ENCODE data around the gene RAB40B.

Gene RAB40B

DNA sequence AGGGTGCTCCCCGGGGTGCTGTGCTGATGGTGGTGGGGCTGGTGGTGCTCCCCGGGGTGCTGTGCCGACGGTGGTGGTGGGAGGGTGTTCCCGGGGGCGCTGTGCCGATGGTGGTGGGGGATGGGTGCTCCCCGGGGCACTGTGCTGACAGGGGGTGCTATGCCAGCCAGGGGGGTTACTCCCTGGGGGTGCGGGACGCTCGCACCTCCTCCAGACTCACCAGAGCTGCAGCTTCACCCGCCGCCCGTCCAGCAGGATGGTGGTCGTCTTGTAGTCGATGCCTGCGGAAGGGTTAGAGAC lies 34.3 kb downstream of the RAB40B start:
- Histone ChIP-seq H3K4me3 (ENCODE audit: low read depth, low read length) (no peak overlapping the region), H3K27ac (ENCODE audit: low read depth, low read length) (no peak overlapping the region), H3K9ac (ENCODE audit: low read length) (no peak overlapping the region), H3K9me3 (ENCODE audit: control insufficient read depth, insufficient read depth, low read depth, low read length) (peaks cover 5% of the 10 kb centered on the region; the same call in 1 of the 2 replicates), H3K4me1 (ENCODE audit: control insufficient read depth, insufficient read depth, low read length) (peaks cover 7% of the 10 kb centered on the region), H3K27me3 (ENCODE audit: control insufficient read depth, insufficient read depth, low read length) (no peaks in the 10 kb centered on the region), H3K36me3 (ENCODE audit: control insufficient read depth, insufficient read depth, low read length) (no peaks in the 10 kb centered on the region)

DNA sequence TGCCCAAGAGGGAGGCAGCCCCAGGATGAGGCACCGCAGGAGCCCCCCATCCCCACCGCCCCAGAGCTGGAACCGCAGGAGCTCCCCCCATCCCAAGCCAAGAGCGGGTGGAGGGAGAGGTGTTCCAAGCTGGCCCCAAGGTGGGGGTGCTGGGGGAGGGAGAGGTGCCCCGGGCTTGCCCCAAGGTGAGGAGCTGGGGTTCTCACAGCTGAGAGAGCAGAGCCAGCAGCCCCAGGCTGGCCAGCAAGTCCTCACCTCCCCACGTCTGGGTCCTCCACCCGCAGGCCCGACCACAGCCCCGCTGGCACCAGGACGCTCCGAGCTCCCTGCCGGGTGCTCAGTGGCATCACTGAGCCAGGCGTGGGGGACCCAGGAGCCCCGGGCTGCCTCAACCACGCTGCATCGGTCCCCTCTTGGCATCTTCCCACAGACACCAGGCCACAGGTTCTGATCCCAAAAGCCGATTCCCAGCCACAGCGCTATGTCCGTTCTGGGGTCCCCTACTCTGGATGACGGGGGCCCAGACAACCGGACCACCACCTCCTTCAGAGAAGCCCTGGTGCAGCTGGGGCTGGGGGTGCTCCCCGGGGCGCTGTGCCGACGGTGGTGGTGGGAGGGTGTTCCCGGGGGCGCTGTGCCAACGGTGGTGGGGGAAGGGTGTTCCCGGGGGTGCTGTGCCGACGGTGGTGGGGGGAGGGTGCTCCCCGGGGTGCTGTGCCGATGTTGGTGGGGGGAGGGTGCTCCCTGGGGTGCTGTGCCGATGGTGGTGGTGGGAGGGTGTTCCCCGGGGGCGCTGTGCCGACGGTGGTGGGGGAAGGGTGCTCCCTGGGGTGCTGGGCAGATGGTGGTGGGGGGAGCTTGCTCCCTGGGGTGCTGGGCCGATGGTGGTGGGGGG lies 34.9 kb downstream of the RAB40B start:
- Histone ChIP-seq H3K4me3 (ENCODE audit: low read depth, low read length) (no peak overlapping the region), H3K4me1 (ENCODE audit: control insufficient read depth, insufficient read depth, low read length) (peaks cover 4% of the 10 kb centered on the region), H3K9ac (ENCODE audit: low read length) (no peak overlapping the region), H3K27me3 (ENCODE audit: control insufficient read depth, insufficient read depth, low read length) (no peaks in the 10 kb centered on the region), H3K36me3 (ENCODE audit: control insufficient read depth, insufficient read depth, low read length) (no peaks in the 10 kb centered on the region), H3K27ac (ENCODE audit: low read depth, low read length) (no peak overlapping the region), H3K9me3 (ENCODE audit: control insufficient read depth, insufficient read depth, low read depth, low read length) (peaks cover 5% of the 10 kb centered on the region; the same call in 1 of the 2 replicates)

DNA sequence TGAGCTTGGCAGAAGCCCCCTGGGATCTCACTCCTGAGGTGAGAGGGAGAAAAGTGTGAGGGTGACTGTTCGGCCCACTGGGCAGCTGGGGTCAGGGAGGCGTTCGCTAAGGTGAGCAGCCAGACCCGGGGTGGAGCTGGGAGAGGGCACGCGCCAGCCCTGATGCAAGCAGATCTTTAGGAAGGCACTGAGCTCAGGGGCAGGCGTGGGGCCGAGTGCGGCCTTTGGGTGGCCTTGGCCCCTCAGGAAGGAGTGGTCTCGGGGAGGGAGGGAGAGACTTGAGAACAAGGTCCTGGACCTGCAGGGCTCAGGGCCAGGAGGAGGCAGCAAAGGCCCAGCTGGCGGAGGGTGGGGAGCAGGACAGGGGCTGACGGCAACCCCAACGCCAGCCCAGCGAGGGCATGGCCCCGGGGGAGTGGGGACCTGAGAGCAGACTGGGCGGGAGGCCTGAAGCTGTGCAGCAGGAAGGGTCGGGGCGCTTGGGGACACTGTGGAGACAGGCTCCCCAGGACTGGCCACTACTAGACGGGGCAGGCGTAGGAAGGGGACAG lies 35.7 kb downstream of the RAB40B start:
- H3K4me1 ChIP-seq (ENCODE audit: control insufficient read depth, insufficient read depth, low read length) = no peaks in the 10 kb centered on the region
- no peaks in the 10 kb centered on the region for H3K36me3 ChIP-seq (ENCODE audit: control insufficient read depth, insufficient read depth, low read length)
- H3K27ac ChIP-seq (ENCODE audit: low read depth, low read length) = no peak overlapping the region
- no peak overlapping the region for H3K4me3 ChIP-seq (ENCODE audit: low read depth, low read length)
- H3K27me3 ChIP-seq (ENCODE audit: control insufficient read depth, insufficient read depth, low read length) = no peaks in the 10 kb centered on the region
- H3K9me3 ChIP-seq (ENCODE audit: control insufficient read depth, insufficient read depth, low read depth, low read length) = peaks cover 5% of the 10 kb centered on the region; the same call in 1 of the 2 replicates
- no peak overlapping the region for H3K9ac ChIP-seq (ENCODE audit: low read length)

DNA sequence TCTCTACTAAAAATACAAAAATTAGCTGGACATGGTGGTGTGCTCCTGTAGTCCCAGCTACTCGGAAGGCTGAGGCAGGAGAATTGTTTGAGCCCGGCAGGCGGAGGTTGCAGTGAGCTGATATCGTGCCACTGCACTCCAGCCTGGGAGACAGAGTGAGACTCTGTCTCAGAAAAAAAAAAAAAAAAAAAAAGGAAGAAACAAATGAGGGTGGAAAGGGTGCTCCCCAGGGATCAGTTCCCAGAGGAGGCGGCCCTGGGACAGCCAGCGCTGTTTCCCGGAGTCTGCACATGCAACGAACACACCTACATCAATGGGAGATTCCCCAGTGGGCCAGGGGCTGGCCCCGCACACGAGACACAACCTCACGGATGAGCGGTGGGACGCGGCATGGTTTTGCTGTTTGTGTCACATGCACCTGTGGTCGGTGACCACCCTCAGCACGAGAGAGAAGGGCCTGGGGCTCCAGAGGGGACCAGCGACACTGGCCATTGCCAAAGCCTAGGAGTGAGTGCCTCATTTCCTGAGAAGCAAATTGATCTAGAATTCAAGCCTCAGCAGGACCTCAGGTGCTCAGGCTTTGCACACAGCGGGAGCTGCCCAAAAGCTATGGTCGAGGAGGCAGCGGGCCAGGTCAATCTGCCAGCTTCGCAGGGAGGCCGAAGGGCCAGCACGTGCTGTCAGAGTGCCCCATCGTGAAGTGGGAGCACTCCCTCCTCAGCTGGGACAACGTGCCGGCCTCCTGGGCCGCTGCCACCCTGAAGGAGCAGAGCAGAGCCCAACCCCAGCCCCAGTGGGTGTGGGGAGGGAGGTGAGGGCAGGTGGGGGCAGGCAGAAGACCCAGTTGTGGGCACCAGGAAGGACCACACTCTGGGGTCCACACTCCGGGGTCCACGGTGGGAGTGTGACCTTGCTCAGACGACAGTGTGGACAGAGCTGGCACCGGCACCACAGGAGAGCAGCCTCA lies 36.5 kb downstream of the RAB40B start:
- Histone ChIP-seq H3K9ac (ENCODE audit: low read length) (no peak overlapping the region), H3K27ac (ENCODE audit: low read depth, low read length) (no peak overlapping the region), H3K4me1 (ENCODE audit: control insufficient read depth, insufficient read depth, low read length) (no peaks in the 10 kb centered on the region), H3K27me3 (ENCODE audit: control insufficient read depth, insufficient read depth, low read length) (no peaks in the 10 kb centered on the region), H3K4me3 (ENCODE audit: low read depth, low read length) (no peak overlapping the region), H3K9me3 (ENCODE audit: control insufficient read depth, insufficient read depth, low read depth, low read length) (peaks cover 5% of the 10 kb centered on the region; the same call in 1 of the 2 replicates), H3K36me3 (ENCODE audit: control insufficient read depth, insufficient read depth, low read length) (no peaks in the 10 kb centered on the region)

DNA sequence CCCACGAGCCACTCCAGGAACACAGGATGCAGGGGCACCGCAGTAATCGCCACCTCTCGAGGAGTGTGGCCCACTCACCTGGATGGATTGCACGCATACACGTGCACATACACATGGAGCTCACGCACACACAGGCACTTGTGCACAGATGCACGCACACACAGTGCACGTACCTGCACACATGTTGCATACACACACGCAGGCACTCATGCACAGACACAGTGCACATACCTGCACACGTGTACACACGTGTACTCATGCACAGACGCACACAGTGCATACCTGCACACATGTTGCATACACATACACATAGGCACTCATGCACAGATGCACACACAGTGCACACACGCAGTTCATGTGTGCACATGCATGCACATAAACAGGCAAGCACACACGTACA lies 38.6 kb downstream of the RAB40B start:
- Histone ChIP-seq H3K9ac (ENCODE audit: low read length) (no peak overlapping the region), H3K36me3 (ENCODE audit: control insufficient read depth, insufficient read depth, low read length) (no peaks in the 10 kb centered on the region), H3K27me3 (ENCODE audit: control insufficient read depth, insufficient read depth, low read length) (no peaks in the 10 kb centered on the region), H3K4me1 (ENCODE audit: control insufficient read depth, insufficient read depth, low read length) (no peaks in the 10 kb centered on the region), H3K9me3 (ENCODE audit: control insufficient read depth, insufficient read depth, low read depth, low read length) (peaks cover 5% of the 10 kb centered on the region; the same call in 1 of the 2 replicates), H3K27ac (ENCODE audit: low read depth, low read length) (no peak overlapping the region), H3K4me3 (ENCODE audit: low read depth, low read length) (no peak overlapping the region)

DNA sequence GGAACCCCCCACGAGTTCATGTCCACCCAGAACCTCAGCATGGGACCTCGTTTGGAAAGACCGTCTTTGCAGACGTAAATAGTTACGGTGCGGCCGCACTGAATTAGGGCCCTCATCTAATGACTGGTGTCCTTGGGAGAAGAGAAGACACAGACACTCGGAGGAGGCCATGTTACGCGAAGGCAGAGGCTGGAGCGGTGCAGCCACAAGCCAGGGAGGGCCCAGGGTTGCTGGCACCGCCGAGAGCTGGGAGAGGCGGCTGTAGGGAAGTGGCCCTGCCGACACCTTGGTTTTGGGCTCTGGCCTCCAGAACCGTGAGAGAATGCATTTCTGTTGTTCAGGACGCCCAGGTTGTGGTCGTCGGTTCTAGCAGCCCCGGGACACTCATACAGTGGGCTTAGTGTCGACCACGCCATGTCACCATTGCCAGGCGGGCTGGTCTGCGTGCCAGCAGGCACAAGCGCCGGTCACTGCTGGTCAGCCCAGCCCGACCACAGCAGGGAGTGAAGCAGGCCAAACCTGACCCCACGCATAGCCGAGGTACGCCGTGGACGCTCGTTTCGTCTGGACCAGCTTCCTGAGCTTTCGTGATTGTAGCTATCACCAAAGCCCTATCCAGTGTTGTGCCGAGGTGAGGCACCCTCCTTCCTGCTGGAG lies 39.6 kb downstream of the RAB40B start:
- Histone ChIP-seq H3K36me3 (ENCODE audit: control insufficient read depth, insufficient read depth, low read length) (no peaks in the 10 kb centered on the region), H3K9me3 (ENCODE audit: control insufficient read depth, insufficient read depth, low read depth, low read length) (peaks cover 5% of the 10 kb centered on the region; the same call in 1 of the 2 replicates), H3K27me3 (ENCODE audit: control insufficient read depth, insufficient read depth, low read length) (no peaks in the 10 kb centered on the region), H3K27ac (ENCODE audit: low read depth, low read length) (no peak overlapping the region), H3K4me1 (ENCODE audit: control insufficient read depth, insufficient read depth, low read length) (no peaks in the 10 kb centered on the region), H3K9ac (ENCODE audit: low read length) (no peak overlapping the region), H3K4me3 (ENCODE audit: low read depth, low read length) (no peak overlapping the region)

DNA sequence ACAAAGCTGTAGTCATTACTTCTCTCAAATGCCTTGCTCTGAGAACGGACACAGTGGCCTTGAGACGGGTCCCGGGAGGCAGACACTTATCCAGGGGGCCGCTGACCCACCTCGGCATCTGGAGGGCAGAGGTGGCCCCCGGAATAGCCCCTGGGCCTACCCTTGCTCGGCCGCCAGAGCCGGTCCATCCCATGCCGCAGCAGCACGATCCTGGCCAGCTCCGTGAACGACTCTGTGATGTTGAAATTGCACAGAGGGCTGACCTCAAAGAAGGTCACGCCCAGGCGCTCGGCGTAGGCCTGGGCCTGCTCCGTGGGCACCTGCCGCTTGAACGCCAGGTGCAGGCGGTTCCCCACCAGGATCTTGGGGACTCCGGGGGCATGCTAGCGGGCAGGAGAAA lies 40.2 kb downstream of the RAB40B start:
- H3K27ac ChIP-seq (ENCODE audit: low read depth, low read length) = no peak overlapping the region

DNA sequence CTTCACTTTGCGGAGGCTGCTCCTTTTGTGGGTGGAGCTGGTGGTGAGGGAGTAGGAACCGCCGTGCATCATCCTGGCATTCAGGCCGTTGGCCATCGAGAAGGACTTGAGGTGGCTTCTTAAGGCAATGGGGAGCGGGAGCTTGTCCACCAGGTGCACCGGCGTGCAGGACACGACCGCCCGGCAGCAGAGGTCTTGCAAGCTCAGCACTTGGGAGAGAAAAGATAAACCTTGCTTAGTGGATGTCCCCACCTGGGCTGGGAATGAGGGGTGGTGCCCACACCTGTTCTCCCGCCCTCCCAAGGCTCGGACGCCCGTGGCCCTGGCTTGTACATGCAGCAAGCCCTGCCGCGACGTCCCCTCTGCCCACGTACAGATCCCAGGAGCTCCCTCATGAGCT lies 40.6 kb downstream of the RAB40B start:
- peaks cover 5% of the 10 kb centered on the region; the same call in 1 of the 2 replicates for H3K9me3 ChIP-seq (ENCODE audit: control insufficient read depth, insufficient read depth, low read depth, low read length)
- no peaks in the 10 kb centered on the region for H3K4me1 ChIP-seq (ENCODE audit: control insufficient read depth, insufficient read depth, low read length)
- H3K27ac ChIP-seq (ENCODE audit: low read depth, low read length) = no peak overlapping the region
- H3K36me3 ChIP-seq (ENCODE audit: control insufficient read depth, insufficient read depth, low read length) = no peaks in the 10 kb centered on the region
- H3K9ac ChIP-seq (ENCODE audit: low read length) = no peak overlapping the region
- H3K4me3 ChIP-seq (ENCODE audit: low read depth, low read length) = no peak overlapping the region
- no peaks in the 10 kb centered on the region for H3K27me3 ChIP-seq (ENCODE audit: control insufficient read depth, insufficient read depth, low read length)

More for the DNA sequence above, 40.2 kb downstream of the RAB40B start:
- H3K36me3 ChIP-seq (ENCODE audit: control insufficient read depth, insufficient read depth, low read length) = no peaks in the 10 kb centered on the region
- no peaks in the 10 kb centered on the region for H3K27me3 ChIP-seq (ENCODE audit: control insufficient read depth, insufficient read depth, low read length)
- no peaks in the 10 kb centered on the region for H3K4me1 ChIP-seq (ENCODE audit: control insufficient read depth, insufficient read depth, low read length)
- no peak overlapping the region for H3K4me3 ChIP-seq (ENCODE audit: low read depth, low read length)
- peaks cover 5% of the 10 kb centered on the region; the same call in 1 of the 2 replicates for H3K9me3 ChIP-seq (ENCODE audit: control insufficient read depth, insufficient read depth, low read depth, low read length)
- no peak overlapping the region for H3K9ac ChIP-seq (ENCODE audit: low read length)

DNA sequence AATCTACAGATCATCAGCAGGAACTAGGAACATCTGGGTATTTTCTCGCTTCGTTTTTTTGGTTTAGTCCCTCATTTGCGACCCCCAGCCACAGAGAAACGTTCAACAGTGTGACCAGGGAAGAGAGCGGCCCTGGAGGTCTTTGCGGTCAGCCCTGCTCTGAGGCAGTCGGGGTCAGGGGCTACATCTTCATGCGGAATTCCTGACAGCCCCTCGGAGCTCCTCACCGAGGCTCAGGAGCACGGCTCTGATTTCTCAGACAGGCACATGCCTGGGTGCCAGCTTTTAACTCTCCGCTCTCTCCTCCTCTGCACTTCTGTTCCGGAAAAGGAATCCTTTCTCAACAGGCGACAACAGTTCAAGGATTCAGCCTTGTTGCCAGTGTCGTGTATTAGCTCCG lies 42.2 kb downstream of the RAB40B start:
- Histone ChIP-seq H3K27me3 (ENCODE audit: control insufficient read depth, insufficient read depth, low read length) (no peaks in the 10 kb centered on the region), H3K9me3 (ENCODE audit: control insufficient read depth, insufficient read depth, low read depth, low read length) (peaks cover 5% of the 10 kb centered on the region; the same call in 1 of the 2 replicates), H3K36me3 (ENCODE audit: control insufficient read depth, insufficient read depth, low read length) (no peaks in the 10 kb centered on the region), H3K9ac (ENCODE audit: low read length) (no peak overlapping the region), H3K27ac (ENCODE audit: low read depth, low read length) (no peak overlapping the region), H3K4me1 (ENCODE audit: control insufficient read depth, insufficient read depth, low read length) (no peaks in the 10 kb centered on the region), H3K4me3 (ENCODE audit: low read depth, low read length) (no peak overlapping the region)

DNA sequence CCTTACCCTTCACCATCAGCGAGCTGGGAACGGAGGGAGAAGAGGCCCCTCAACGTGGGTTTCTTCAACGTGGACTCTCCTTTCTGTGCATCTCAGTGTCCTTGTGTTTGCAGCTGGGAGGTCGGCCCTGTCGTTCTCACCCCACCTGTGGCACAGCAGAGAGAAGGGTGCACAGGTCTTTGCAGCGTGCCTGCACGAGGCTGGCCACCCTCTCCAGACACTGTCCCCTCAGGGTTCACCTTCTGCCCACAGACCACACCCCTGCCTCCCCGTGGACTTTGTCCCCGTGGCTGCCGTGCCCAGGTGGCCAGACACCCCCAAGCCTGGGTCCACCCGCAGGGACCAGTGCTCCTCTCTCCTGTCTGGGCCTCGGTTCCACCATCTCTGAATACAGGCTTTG lies 43.0 kb downstream of the RAB40B start:
- Histone ChIP-seq H3K4me3 (ENCODE audit: low read depth, low read length) (no peak overlapping the region), H3K9ac (ENCODE audit: low read length) (no peak overlapping the region), H3K27ac (ENCODE audit: low read depth, low read length) (no peak overlapping the region), H3K9me3 (ENCODE audit: control insufficient read depth, insufficient read depth, low read depth, low read length) (peaks cover 4% of the 10 kb centered on the region; the same call in 1 of the 2 replicates), H3K27me3 (ENCODE audit: control insufficient read depth, insufficient read depth, low read length) (no peaks in the 10 kb centered on the region), H3K36me3 (ENCODE audit: control insufficient read depth, insufficient read depth, low read length) (no peaks in the 10 kb centered on the region), H3K4me1 (ENCODE audit: control insufficient read depth, insufficient read depth, low read length) (no peaks in the 10 kb centered on the region)
